Measurements from ENCODE around the gene TMEM144. TPM values are rescaled to one million over a fixed set of nuclear protein-coding genes. Genes with fewer than 3 reads are reported as not detected.

TMEM144 gene
- total RNA-seq, 1 experiment from 2014 or later = 3.4 TPM

DNA sequence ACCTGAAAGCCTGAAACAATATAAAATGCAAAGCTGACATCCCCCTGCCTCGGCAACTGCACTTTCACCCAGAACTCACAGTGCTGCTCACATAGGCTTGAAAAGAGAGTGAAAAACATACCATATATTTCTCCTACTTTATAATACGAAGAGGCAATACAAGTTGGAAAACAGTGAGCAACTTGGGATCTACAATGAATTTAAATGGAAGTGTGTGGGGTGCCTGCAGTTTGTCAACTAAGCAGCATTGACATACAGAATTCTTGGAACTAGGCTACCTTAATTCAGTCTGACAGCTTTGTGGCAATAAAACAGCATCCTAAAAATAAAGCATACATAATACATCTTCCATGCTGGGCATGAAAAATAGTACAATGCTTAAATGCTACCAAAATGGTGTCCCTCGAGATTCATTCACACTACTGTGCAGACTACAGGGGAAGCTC lies 45.5 kb upstream of the TMEM144 start:
- H3K18ac ChIP-seq (ENCODE audit: insufficient read length, low read depth, low read length) = no peak overlapping the region
- no peak overlapping the region for H3K9ac ChIP-seq (ENCODE audit: extremely low read depth, insufficient read length, low read length)
- no peaks in the 10 kb centered on the region for H3K9me3 Mint-ChIP-seq
- H3T11ph ChIP-seq (ENCODE audit: low read length) = no peak overlapping the region
- TF ChIP-seq, protein P1, sequence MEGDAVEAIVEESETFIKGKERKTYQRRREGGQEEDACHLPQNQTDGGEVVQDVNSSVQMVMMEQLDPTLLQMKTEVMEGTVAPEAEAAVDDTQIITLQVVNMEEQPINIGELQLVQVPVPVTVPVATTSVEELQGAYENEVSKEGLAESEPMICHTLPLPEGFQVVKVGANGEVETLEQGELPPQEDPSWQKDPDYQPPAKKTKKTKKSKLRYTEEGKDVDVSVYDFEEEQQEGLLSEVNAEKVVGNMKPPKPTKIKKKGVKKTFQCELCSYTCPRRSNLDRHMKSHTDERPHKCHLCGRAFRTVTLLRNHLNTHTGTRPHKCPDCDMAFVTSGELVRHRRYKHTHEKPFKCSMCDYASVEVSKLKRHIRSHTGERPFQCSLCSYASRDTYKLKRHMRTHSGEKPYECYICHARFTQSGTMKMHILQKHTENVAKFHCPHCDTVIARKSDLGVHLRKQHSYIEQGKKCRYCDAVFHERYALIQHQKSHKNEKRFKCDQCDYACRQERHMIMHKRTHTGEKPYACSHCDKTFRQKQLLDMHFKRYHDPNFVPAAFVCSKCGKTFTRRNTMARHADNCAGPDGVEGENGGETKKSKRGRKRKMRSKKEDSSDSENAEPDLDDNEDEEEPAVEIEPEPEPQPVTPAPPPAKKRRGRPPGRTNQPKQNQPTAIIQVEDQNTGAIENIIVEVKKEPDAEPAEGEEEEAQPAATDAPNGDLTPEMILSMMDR (conservative IDR thresholded peaks at IDR 0.05) = no peak
- no peaks in the 10 kb centered on the region for H3K79me1 ChIP-seq (ENCODE audit: insufficient read depth, low read depth, low read length, poor library complexity, severe bottlenecking)
- no peak overlapping the region for H2BK12ac ChIP-seq (ENCODE audit: insufficient read length, low read depth, low read length)
- no peak overlapping the region for H2AK5ac ChIP-seq (ENCODE audit: insufficient read length, low read length)
- no peak overlapping the region for H3K4ac ChIP-seq (ENCODE audit: low read depth, low read length)
- H3K79me2 ChIP-seq (ENCODE audit: insufficient read depth, low read length) = no peaks in the 10 kb centered on the region
- H3K14ac ChIP-seq (ENCODE audit: insufficient read depth, low read length) = no peak overlapping the region
- H4K5ac ChIP-seq (ENCODE audit: insufficient read length, low read depth, low read length) = no peak overlapping the region
- no peak overlapping the region for H3K27ac ChIP-seq (ENCODE audit: insufficient read length, low read depth, low read length)
- H2BK5ac ChIP-seq (ENCODE audit: insufficient read length, low read length) = no peak overlapping the region
- DNase-seq = no peak
- no peak overlapping the region for H2AFZ ChIP-seq (ENCODE audit: low read length)
- no peaks in the 10 kb centered on the region for H3K27me3 Mint-ChIP-seq (ENCODE audit: low read depth)
- H3K27me3 ChIP-seq (ENCODE audit: insufficient read depth, low read length) = no peaks in the 10 kb centered on the region
- no peak overlapping the region for H2BK20ac ChIP-seq (ENCODE audit: low read depth, low read length, poor library complexity, severe bottlenecking)
- 0 out of 7 replicates have a peak overlapping the region, but pooled peaks of 1 of the 3 experiments have one; percentile 58 for H3K27ac Mint-ChIP-seq
- no peaks in the 10 kb centered on the region for H4K20me1 ChIP-seq (ENCODE audit: control insufficient read depth, insufficient read depth, insufficient read length)
- H3K56ac ChIP-seq (ENCODE audit: insufficient read length, low read depth, low read length) = no peak overlapping the region
- H4K91ac ChIP-seq (ENCODE audit: insufficient read length, low read depth, low read length) = no peak overlapping the region
- no peak overlapping the region for H2BK15ac ChIP-seq (ENCODE audit: low read depth, low read length)
- H3K4me1 ChIP-seq (ENCODE audit: insufficient read depth, low read length) = no peaks in the 10 kb centered on the region
- H3K4me2 ChIP-seq (ENCODE audit: insufficient read depth, insufficient read length, low read length) = no peak overlapping the region
- H3K23me2 ChIP-seq (ENCODE audit: insufficient read length, low read depth, low read length, poor library complexity, severe bottlenecking) = no peaks in the 10 kb centered on the region
- peaks cover 5% of the 10 kb centered on the region in 2 experiments; a peak in 3 of 4 replicates for H3K4me1 Mint-ChIP-seq
- no peak overlapping the region for H3K23ac ChIP-seq (ENCODE audit: insufficient read length, low read depth, low read length)
- H2BK120ac ChIP-seq (ENCODE audit: low read depth, low read length, poor library complexity, severe bottlenecking) = no peak overlapping the region
- no peak overlapping the region for H3K4me3 Mint-ChIP-seq
- no peaks in the 10 kb centered on the region for H3K36me3 Mint-ChIP-seq (ENCODE audit: insufficient read depth in 1 of 3, low read depth in 3 of 3)
- H3K9me3 ChIP-seq (ENCODE audit: control insufficient read depth, low read depth, low read length) = no peaks in the 10 kb centered on the region
- no CpG with 5 or more reads among the region's 3 CpGs for WGBS (ENCODE audit: extremely low coverage, insufficient read length, low lambda C conversion rate)
- H4K8ac ChIP-seq (replicated peaks; ENCODE audit: insufficient read length, low read depth, low read length) = no peak overlapping the region

All from H9 (cell line).